AG10803 (cell line): ENCODE results near the gene ATG4B.

Experiments
- DNase-seq: peaks from one replicate; pipeline ENCODE4 v3.0.0; 2010; ENCODE audit warnings: low read depth
- H3K4me3 ChIP-seq: 2 replicates; pipeline ENCODE4 v1.5.1; 2011; ENCODE audit warnings: mild to moderate bottlenecking, low read length, control low read depth
- TF ChIP-seq, protein P1 (sequence below): conservative IDR thresholded peaks from 2 replicates; pipeline ENCODE4 v1.5.1; 2011; ENCODE audit warnings: mild to moderate bottlenecking, low read length, control low read depth, inconsistent platforms

The ATG4B gene

DNA sequence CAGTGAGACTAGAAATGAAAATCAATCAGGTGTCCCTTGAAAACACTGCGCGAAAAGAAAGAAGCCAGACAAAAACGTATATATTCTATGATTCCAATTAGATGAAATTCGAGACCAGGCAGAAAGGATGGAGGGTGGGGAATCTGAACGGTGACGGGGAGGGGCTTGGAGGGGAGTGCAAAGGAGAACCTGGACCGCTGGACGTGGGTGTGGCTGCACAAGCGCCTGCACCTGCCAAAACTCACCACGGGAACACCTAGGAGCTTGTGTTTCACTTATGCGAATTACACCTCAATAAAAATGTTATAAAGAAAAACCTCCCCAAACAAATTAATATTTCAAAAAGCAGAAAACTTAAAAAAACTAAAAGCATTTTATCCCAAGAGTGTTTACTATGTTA lies 22.5 kb upstream of the ATG4B start:
- no peak for DNase-seq
- H3K4me3 ChIP-seq, result no peak overlapping the region
- TF ChIP-seq, protein P1, sequence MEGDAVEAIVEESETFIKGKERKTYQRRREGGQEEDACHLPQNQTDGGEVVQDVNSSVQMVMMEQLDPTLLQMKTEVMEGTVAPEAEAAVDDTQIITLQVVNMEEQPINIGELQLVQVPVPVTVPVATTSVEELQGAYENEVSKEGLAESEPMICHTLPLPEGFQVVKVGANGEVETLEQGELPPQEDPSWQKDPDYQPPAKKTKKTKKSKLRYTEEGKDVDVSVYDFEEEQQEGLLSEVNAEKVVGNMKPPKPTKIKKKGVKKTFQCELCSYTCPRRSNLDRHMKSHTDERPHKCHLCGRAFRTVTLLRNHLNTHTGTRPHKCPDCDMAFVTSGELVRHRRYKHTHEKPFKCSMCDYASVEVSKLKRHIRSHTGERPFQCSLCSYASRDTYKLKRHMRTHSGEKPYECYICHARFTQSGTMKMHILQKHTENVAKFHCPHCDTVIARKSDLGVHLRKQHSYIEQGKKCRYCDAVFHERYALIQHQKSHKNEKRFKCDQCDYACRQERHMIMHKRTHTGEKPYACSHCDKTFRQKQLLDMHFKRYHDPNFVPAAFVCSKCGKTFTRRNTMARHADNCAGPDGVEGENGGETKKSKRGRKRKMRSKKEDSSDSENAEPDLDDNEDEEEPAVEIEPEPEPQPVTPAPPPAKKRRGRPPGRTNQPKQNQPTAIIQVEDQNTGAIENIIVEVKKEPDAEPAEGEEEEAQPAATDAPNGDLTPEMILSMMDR, result no peak

DNA sequence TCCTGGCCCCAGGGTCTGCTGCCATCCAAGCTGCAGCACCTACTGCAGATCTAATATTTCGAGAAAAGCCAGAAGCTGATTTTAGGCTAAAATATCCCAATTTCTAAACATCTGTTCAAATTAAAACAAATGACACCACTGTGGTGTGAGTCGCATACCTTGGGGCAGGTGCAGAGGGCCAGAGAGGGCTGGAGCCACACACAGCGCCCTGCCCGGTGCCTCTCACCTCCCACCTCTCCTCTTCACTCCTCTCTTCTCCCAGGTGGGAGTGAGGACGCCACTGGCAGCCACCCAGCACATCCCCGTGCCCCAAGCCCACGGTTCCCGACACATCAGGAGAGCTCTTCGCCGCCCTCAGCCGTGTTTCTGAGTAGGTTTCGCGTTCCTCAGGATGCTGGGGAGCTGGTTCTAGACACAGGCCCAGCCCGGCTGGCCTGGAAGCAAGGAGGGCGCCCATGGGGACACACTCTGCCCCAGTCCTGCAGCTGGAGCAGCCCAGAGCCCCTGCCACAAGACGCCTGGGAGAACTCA lies 21.9 kb upstream of the ATG4B start:
- no peak for DNase-seq
- TF ChIP-seq, protein P1, result no peak
- no peak overlapping the region for H3K4me3 ChIP-seq

DNA sequence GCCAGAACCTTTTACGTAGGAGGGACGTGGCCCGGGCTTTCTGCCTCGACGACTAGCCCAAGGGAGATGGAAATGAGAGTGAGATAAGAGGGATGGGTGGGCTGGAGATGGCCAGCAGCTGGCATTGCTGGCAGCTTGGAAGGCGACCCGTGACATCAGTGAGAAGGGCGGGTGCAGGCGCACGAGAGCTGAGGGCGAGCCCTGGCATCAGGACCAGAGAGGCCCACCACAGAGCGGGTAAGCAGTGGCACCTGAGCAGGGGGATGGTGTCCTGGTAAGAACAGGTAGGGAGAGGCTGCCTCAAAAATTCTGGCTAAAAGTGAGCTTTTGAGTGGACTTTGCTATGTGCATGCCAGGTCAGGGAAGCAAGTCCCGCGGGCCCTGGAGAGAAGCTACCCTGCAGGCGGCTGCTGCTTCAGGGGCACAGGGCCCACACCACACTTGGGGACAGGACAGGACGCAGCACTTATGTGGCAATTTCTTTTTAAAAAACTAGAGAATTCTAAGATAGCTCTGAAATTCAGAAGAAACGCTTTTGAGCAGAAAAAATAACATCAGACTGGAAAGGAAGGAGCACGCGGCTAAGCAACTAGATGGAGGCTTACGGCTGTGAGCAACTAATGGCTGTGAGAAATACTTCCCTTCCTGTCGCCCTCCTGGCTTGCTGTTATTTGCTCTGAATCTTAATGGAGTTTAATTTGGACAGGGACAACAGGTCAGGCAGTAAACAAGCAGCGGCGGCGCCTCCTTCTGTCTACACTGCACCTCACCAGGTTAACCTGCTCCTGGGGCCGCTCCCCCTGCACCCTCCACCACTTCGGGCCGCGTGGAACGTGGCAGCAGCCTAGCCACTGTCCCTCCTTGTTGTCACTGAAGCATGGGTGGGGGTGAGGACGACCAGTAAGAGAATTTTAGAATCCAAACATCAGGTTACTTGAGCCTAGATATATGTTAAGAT lies 21.0 kb upstream of the ATG4B start:
- H3K4me3 ChIP-seq, result no peak overlapping the region
- TF ChIP-seq, protein P1, result no peak
- DNase-seq, result no peak

DNA sequence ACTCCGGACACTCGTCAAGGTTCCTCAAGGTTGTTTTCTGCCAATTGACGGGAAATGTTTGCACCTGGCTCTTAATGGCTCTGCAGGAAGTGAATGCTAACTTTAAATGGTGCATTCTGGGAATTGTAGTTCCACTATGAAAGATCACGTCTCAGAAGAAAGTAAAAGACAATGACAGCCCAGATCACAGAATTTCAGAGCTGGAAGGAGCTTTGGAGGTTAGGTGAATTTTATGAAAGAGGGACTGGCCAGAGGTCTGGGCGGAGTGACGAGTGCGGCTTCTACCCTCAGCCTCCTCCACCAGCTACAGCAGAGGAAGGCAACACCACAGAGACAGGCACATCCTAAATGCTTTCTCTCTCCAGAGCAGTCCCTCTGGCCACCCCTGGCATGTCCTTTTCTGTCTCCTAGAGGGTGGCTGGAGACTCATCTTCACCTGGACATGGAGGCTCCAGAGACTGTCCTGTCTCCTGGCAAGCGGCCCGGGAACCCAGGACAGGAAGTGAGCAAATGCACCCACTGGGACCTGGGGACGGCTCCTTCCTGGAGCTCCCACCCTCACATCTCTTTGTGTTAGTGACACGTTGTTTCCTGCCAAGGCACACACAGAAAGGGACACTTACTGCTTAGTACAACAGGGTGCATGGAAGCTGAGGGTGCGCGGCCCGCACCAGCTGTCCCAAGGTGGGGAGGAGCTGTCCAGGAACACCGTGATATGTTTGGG lies 19.9 kb upstream of the ATG4B start:
- TF ChIP-seq, protein P1, result no peak
- H3K4me3 ChIP-seq, result no peak overlapping the region
- DNase-seq, result no peak

DNA sequence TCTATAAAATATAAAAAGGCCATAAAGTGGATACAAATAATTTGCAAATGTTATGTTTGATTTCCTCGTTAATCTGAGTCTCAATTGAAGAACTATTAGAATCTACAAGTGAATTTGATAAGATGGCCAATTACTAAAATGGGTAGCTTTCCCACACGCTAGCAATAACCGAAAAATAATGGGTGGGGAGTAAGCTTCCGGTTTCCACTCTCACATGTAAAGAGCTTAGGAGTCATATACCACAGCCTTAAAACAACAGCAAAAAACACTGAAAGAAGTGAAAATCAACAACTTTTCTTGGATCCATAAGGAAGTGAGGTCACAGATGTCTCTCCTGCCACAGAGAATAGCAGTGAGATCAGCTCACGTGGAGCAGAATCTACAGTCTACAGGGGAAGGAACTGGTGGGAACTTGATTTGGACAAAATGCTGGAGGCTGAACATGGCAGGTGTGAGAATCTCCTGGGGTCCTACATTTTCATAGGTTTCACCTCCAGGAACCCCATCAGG lies 19.1 kb upstream of the ATG4B start:
- TF ChIP-seq, protein P1, result no peak
- no peak for DNase-seq
- H3K4me3 ChIP-seq, result no peak overlapping the region

DNA sequence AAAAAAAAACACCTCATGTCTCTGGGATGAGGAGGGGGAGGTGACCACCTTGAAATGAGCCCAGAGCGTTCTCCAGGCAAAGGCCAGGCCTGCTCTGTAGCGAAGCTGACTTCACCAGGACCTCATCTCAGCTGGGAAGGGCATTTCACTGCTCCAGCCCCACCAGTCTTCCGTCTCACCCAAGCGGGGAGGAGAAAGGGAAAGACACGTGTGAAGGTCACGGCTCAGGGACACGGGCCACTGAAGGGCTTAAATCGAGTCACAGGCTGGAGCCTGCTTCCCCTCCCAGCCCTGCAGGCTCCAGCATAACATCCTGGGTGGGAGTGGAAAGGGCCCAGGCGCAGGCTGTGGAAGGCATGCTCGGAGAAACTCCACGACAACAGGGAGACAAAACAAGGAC lies 18.7 kb upstream of the ATG4B start:
- TF ChIP-seq, protein P1, result no peak
- no peak for DNase-seq
- no peak overlapping the region for H3K4me3 ChIP-seq
